ENCODE data around the gene CACNA1A. TPM values are rescaled to one million over a fixed set of nuclear protein-coding genes. Genes with fewer than 3 reads are reported as not detected.

CACNA1A gene
- total and polyA plus RNA-seq, 2 of the 13 experiments (the other 11 are each of a cell fraction or from before 2014, with no cell fraction given), result not detected

GRCh38 chr19:13526552-13526951 is 20.3 kb upstream of the CACNA1A start:
- no peak overlapping the region for H3K9ac ChIP-seq (ENCODE audit: insufficient read depth, low read depth, low read length)
- no peak overlapping the region for H3K4me2 ChIP-seq (ENCODE audit: low read depth, low read length)
- ChIA-PET POLR2A (no interaction called here), CTCF (ENCODE audit: low intra/inter-chr PET ratio, low total read pairs) (no interaction called here)
- DNase-seq (ENCODE audit: low spot score) (no peak), FAIRE-seq (no peak), ATAC-seq (no peak)
- no peak overlapping the region for H3K4me3 ChIP-seq (replicated peaks in 1 of 3; ENCODE audit: insufficient read depth in 1 of 3, low read depth in 2 of 3, low read length in 3 of 3)
- TF ChIP-seq MED1 (CRISPR knock-in tag; IDR thresholded peaks at IDR 0.05) (no peak), MBNL3 (CRISPR knock-in tag; conservative IDR thresholded peaks at IDR 0.05) (no peak), GABPB1 (CRISPR knock-in tag; IDR thresholded peaks at IDR 0.05) (no peak), WIZ (CRISPR knock-in tag; IDR thresholded peaks at IDR 0.05) (no peak), MAFK (conservative IDR thresholded peaks at IDR 0.05 in 1 of 2, IDR thresholded peaks at IDR 0.05 in 1 of 2; ENCODE audit: low read length in 2 of 2) (peak; percentile 29 to 67; a peak in 3 of 4 replicates), PBX2 (CRISPR knock-in tag; IDR thresholded peaks at IDR 0.05) (no peak), ZNF589 (CRISPR knock-in tag; conservative IDR thresholded peaks at IDR 0.05) (no peak), MAFG (CRISPR knock-in tag; IDR thresholded peaks at IDR 0.05) (no peak), ZNF264 (CRISPR knock-in tag; IDR thresholded peaks at IDR 0.05) (no peak), ZNF790 (CRISPR knock-in tag; IDR thresholded peaks at IDR 0.05; ENCODE audit: borderline replicate concordance) (no peak), ZNF335 (CRISPR knock-in tag; IDR thresholded peaks at IDR 0.05) (no peak), MAFF (IDR thresholded peaks at IDR 0.05; ENCODE audit: low read depth, low read length) (peak; percentile 45; the same call in 1 of the 2 replicates)
- TF ChIP-seq, protein P1, sequence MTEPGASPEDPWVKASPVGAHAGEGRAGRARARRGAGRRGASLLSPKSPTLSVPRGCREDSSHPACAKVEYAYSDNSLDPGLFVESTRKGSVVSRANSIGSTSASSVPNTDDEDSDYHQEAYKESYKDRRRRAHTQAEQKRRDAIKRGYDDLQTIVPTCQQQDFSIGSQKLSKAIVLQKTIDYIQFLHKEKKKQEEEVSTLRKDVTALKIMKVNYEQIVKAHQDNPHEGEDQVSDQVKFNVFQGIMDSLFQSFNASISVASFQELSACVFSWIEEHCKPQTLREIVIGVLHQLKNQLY (CRISPR knock-in tag; IDR thresholded peaks at IDR 0.05), result no peak
- TF ChIP-seq, protein P2, sequence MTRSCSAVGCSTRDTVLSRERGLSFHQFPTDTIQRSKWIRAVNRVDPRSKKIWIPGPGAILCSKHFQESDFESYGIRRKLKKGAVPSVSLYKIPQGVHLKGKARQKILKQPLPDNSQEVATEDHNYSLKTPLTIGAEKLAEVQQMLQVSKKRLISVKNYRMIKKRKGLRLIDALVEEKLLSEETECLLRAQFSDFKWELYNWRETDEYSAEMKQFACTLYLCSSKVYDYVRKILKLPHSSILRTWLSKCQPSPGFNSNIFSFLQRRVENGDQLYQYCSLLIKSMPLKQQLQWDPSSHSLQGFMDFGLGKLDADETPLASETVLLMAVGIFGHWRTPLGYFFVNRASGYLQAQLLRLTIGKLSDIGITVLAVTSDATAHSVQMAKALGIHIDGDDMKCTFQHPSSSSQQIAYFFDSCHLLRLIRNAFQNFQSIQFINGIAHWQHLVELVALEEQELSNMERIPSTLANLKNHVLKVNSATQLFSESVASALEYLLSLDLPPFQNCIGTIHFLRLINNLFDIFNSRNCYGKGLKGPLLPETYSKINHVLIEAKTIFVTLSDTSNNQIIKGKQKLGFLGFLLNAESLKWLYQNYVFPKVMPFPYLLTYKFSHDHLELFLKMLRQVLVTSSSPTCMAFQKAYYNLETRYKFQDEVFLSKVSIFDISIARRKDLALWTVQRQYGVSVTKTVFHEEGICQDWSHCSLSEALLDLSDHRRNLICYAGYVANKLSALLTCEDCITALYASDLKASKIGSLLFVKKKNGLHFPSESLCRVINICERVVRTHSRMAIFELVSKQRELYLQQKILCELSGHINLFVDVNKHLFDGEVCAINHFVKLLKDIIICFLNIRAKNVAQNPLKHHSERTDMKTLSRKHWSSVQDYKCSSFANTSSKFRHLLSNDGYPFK (CRISPR knock-in tag; IDR thresholded peaks at IDR 0.05; ENCODE audit: borderline replicate concordance), result no peak
- TF ChIP-seq, protein P3, sequence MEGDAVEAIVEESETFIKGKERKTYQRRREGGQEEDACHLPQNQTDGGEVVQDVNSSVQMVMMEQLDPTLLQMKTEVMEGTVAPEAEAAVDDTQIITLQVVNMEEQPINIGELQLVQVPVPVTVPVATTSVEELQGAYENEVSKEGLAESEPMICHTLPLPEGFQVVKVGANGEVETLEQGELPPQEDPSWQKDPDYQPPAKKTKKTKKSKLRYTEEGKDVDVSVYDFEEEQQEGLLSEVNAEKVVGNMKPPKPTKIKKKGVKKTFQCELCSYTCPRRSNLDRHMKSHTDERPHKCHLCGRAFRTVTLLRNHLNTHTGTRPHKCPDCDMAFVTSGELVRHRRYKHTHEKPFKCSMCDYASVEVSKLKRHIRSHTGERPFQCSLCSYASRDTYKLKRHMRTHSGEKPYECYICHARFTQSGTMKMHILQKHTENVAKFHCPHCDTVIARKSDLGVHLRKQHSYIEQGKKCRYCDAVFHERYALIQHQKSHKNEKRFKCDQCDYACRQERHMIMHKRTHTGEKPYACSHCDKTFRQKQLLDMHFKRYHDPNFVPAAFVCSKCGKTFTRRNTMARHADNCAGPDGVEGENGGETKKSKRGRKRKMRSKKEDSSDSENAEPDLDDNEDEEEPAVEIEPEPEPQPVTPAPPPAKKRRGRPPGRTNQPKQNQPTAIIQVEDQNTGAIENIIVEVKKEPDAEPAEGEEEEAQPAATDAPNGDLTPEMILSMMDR (CRISPR knock-in tag; IDR thresholded peaks at IDR 0.05), result peak; percentile 32
- no peaks in the 10 kb centered on the region for H3K9me3 ChIP-seq (ENCODE audit: low read length)
- no peak overlapping the region for H2AFZ ChIP-seq (ENCODE audit: low read length)
- no peaks in the 10 kb centered on the region for H4K20me1 ChIP-seq (ENCODE audit: insufficient read depth, low read length)
- 0% methylated on average over 2 of the region's 2 CpGs for WGBS (ENCODE audit: low lambda C conversion rate)
- no peaks in the 10 kb centered on the region for H3K79me2 ChIP-seq (ENCODE audit: insufficient read depth, low read length)
- intact Hi-C loops (cut with micrococcal nuclease; ENCODE audit: unreplicated experiment), result no loop called here
- no TSS peak for BruUV-seq (replicated peaks)
- in situ Hi-C loops (cut with HindIII; ENCODE audit: extremely low pct_ligation_motif_present, low pct_unique_long_range_greater_than_20kb), result no loop called here
- H3K36me3 ChIP-seq (replicated peaks in 1 of 2; ENCODE audit: control insufficient read depth in 1 of 2, insufficient read depth in 2 of 2, low read length in 2 of 2), result no peaks in the 10 kb centered on the region
- no peaks in the 10 kb centered on the region for H3K27me3 ChIP-seq (ENCODE audit: control insufficient read depth in 1 of 2, insufficient read depth in 2 of 2, low read length in 2 of 2)
- H3K27ac ChIP-seq (ENCODE audit: extremely low read length, insufficient read depth, low read length), result no peak overlapping the region
- H3K4me1 ChIP-seq (ENCODE audit: insufficient read depth, low read length), result no peaks in the 10 kb centered on the region

All from HepG2 (cell line).